ENCODE data around the gene FAM89B. TPM values are rescaled to one million over a fixed set of nuclear protein-coding genes. Genes with fewer than 3 reads are reported as not detected.
"Not testable (repeated sequence)": the region's sequence is repeated elsewhere in the genome, so short reads cannot be mapped to it uniquely, and the experiment has no call there.

FAM89B gene
- total RNA-seq (10 to 100 TPM; 22.7 to 45.9 (median 28.6) TPM), polyA plus RNA-seq (10 to 100 TPM; 37.3 to 49.1 TPM)

- Histone ChIP-seq H3K9me3 (no peaks in the 10 kb centered on the region), H3K4me3 (peak within 1 kb of the TSS; percentile 71 to 88 (median 84)), H3K36me3 (no peaks in the 10 kb centered on the region), H3K27me3 (no peaks in the 10 kb centered on the region), H3K4me1 (peaks cover 26 to 47% (median 28%) of the 10 kb centered on the region in 3 donors), H3K27ac (peak within 1 kb of the TSS; percentile 53 to 86 (median 80))
- DNase-seq = peak; percentile 89 to 95 (median 92)
- no peak for TF ChIP-seq CTCF (IDR thresholded peaks at IDR 0.05)
- ATAC-seq = peak; percentile 25 to 46 (median 37)
- WGBS, 2 donors = 0 to 1% methylated on average over 51 to 86 of the region's 86 CpGs
- intact Hi-C loops (cut with DNase I) = no loop called here
- FAIRE-seq = no peak
Measured at GRCh38 chr11:65572356-65573051, at the start of gene FAM89B. TSS of gene FAM89B (plus strand) at chr11:65572538. CDS start at chr11:65572670, 132 bp downstream.

- H3K36me3 ChIP-seq; intact Hi-C loops (cut with DNase I); FAIRE-seq; H3K27me3 ChIP-seq; H3K4me3 ChIP-seq; H3K9me3 ChIP-seq; H3K27ac ChIP-seq; ATAC-seq: not testable (repeated sequence)
- peaks cover 0 to 11% (median 5%) of the 10 kb centered on the region in 3 donors for H3K4me1 ChIP-seq
- 65 to 70% methylated on average over 18 of the region's 18 CpGs for WGBS, 2 donors
- peak in 3 of 6 donors; percentile 15 to 31 (median 18) for DNase-seq
Measured at GRCh38 chr11:65522718-65523630, 49.4 kb upstream of the FAM89B start.

- 90 to 96% methylated on average over 7 of the region's 7 CpGs for WGBS, 2 donors
- FAIRE-seq; H3K27ac ChIP-seq; H3K27me3 ChIP-seq; H3K4me3 ChIP-seq; ATAC-seq; H3K9me3 ChIP-seq; intact Hi-C loops (cut with DNase I); H3K36me3 ChIP-seq: not testable (repeated sequence)
- H3K4me1 ChIP-seq = peaks cover 0 to 11% (median 5%) of the 10 kb centered on the region in 3 donors
- DNase-seq = peak in 3 of 6 donors; percentile 23 to 42 (median 30)
Measured at GRCh38 chr11:65523631-65523968, 48.7 kb upstream of the FAM89B start.

GRCh38 chr11:65524014-65524740 is 48.2 kb upstream of the FAM89B start:
- no peak for TF ChIP-seq CTCF (IDR thresholded peaks at IDR 0.05)
- no peaks in the 10 kb centered on the region for H3K9me3 ChIP-seq
- intact Hi-C loops (cut with DNase I) = no loop called here
- peak; percentile 1 to 26 (median 9) for ATAC-seq
- H3K27me3 ChIP-seq = no peaks in the 10 kb centered on the region
- no peak overlapping the region for H3K27ac ChIP-seq
- FAIRE-seq = no peak
- H3K4me3 ChIP-seq = no peak overlapping the region
- H3K36me3 ChIP-seq = no peaks in the 10 kb centered on the region
- DNase-seq = peak in 5 of 6 donors; percentile 51 to 84 (median 71)
- H3K4me1 ChIP-seq = peaks cover 0 to 11% (median 5%) of the 10 kb centered on the region in 3 donors
- WGBS, 2 donors = 39 to 41% methylated on average over 12 of the region's 12 CpGs

GRCh38 chr11:65524741-65525545 is 47.4 kb upstream of the FAM89B start, which contains the start of gene SCYL1:
TSS of gene SCYL1 (plus strand) at chr11:65525083. CDS start at chr11:65525154, 71 bp downstream.
- intact Hi-C loops (cut with DNase I) = no loop called here
- H3K4me3 ChIP-seq = peak within 1 kb of the TSS; percentile 84 to 100 (median 100)
- DNase-seq (peak; percentile 69 to 95 (median 86)), ATAC-seq (peak; percentile 93 to 97 (median 96)), FAIRE-seq (no peak)
- H3K27ac ChIP-seq = peak within 1 kb of the TSS; percentile 53 to 82 (median 60)
- WGBS, 2 donors = 0 to 1% methylated on average over 44 to 75 of the region's 82 CpGs
- no peaks in the 10 kb centered on the region for H3K27me3 ChIP-seq
- H3K36me3 ChIP-seq = no peaks in the 10 kb centered on the region
- no peak for TF ChIP-seq CTCF (IDR thresholded peaks at IDR 0.05)
- no peaks in the 10 kb centered on the region for H3K9me3 ChIP-seq
- H3K4me1 ChIP-seq = peaks cover 0 to 11% (median 5%) of the 10 kb centered on the region in 3 donors

All from pancreas (tissue), 10 donors.